MM.1S (cell line): Measurements from ENCODE around the gene UBC.
A peak's percentile ranks its signal among the peaks of the same experiment; 100 is the strongest.

Experiments used
- DNase-seq: peaks from one replicate; pipeline ENCODE4 v3.0.0-alpha.2; 2015
- H2AFZ ChIP-seq: fragments of 300-600 bp; sonication (generic); 2 replicates; pipeline ENCODE4 v1.6.0; 2016; ENCODE audit warnings: antibody characterized with exemption, low read length
- H3F3A ChIP-seq: fragments of 300-600 bp; sonication (generic); 2 replicates; pipeline ENCODE4 v1.6.1; 2016; ENCODE audit warnings: mild to moderate bottlenecking, antibody characterized with exemption, low read length, moderate library complexity, mixed read lengths; ENCODE audit not compliant: insufficient read depth
- H3K27ac ChIP-seq: fragments of 300-600 bp; sonication (generic); 2 replicates; pipeline ENCODE4 v1.5.1; 2016; ENCODE audit warnings: mild to moderate bottlenecking, low read length
- H3K27me3 ChIP-seq: fragments of 300-600 bp; sonication (generic); replicated peaks from 2 replicates; pipeline ENCODE4 v1.6.0; 2016; ENCODE audit warnings: low read length; ENCODE audit not compliant: insufficient read depth
- H3K36me3 ChIP-seq: fragments of 300-600 bp; sonication (generic); replicated peaks from 2 replicates; pipeline ENCODE4 v1.6.1; 2016; ENCODE audit warnings: mild to moderate bottlenecking, low read length, mixed read lengths; ENCODE audit not compliant: insufficient read depth
- H3K4me1 ChIP-seq: fragments of 300-600 bp; sonication (generic); 2 replicates; pipeline ENCODE4 v1.6.1; 2016; ENCODE audit warnings: low read length, mixed read lengths
- H3K4me2 ChIP-seq: fragments of 300-600 bp; sonication (generic); 2 replicates; pipeline ENCODE4 v1.6.0; 2016; ENCODE audit warnings: low read depth, low read length
- H3K4me3 ChIP-seq: fragments of 300-600 bp; sonication (generic); 2 replicates; pipeline ENCODE4 v1.5.1; 2016; ENCODE audit warnings: low read length, mixed read lengths
- H3K79me2 ChIP-seq: fragments of 300-600 bp; sonication (generic); 2 replicates; pipeline ENCODE4 v1.6.1; 2016; ENCODE audit warnings: mixed run types, low read length, mixed read lengths
- H3K9ac ChIP-seq: fragments of 300-600 bp; sonication (generic); 2 replicates; pipeline ENCODE4 v1.6.1; 2016; ENCODE audit warnings: low read length, mixed read lengths
- H3K9me2 ChIP-seq: fragments of 300-600 bp; sonication (generic); replicated peaks from 2 replicates; pipeline ENCODE4 v1.6.1; 2016; ENCODE audit warnings: mild to moderate bottlenecking, low read length, mixed read lengths; ENCODE audit not compliant: insufficient read depth
- H3K9me3 ChIP-seq: fragments of 300-600 bp; sonication (generic); replicated peaks from 2 replicates; pipeline ENCODE4 v1.6.1; 2016; ENCODE audit warnings: mild to moderate bottlenecking, low read length, mixed read lengths; ENCODE audit not compliant: insufficient read depth
- H4K20me1 ChIP-seq: fragments of 300-600 bp; sonication (generic); 2 replicates; pipeline ENCODE4 v1.6.1; 2016; ENCODE audit warnings: mild to moderate bottlenecking, low read length, moderate library complexity, mixed read lengths; ENCODE audit not compliant: insufficient read depth
- EZH2 ChIP-seq: fragments of 300-600 bp; sonication (generic); optimal IDR thresholded peaks from 2 replicates; pipeline ENCODE3; 2017; ENCODE audit warnings: low read depth, mild to moderate bottlenecking, antibody characterized with exemption, low read length, mixed read lengths
- EZH2phosphoT487 ChIP-seq: fragments of 300-600 bp; sonication (generic); IDR thresholded peaks from 2 replicates; pipeline ENCODE4 v1.6.1; 2018; ENCODE audit warnings: antibody characterized with exemption, low read length
- TF ChIP-seq, protein P1 (sequence below): fragments of 300-600 bp; sonication (generic); IDR thresholded peaks from 2 replicates; pipeline ENCODE4 v1.5.1; 2016; ENCODE audit warnings: antibody characterized with exemption, low read length, mixed read lengths

UBC gene

GRCh38 chr12:124866883-124867400 lies 47.5 kb downstream of the UBC start:
- H3K27me3 ChIP-seq = no peaks in the 10 kb centered on the region
- no peaks in the 10 kb centered on the region for H3F3A ChIP-seq
- 0 out of 2 replicates have a peak, but pooled peaks cover 4% of the 10 kb centered on the region for H3K4me1 ChIP-seq
- no peak for TF ChIP-seq EZH2
- no peaks in the 10 kb centered on the region for H3K79me2 ChIP-seq
- no peaks in the 10 kb centered on the region for H3K9me3 ChIP-seq
- no peak overlapping the region for H3K4me3 ChIP-seq
- no peak overlapping the region for H3K4me2 ChIP-seq
- no peaks in the 10 kb centered on the region for H4K20me1 ChIP-seq
- no peaks in the 10 kb centered on the region for H3K36me3 ChIP-seq
- no peak for DNase-seq
- no peak overlapping the region for H3K9ac ChIP-seq
- no peaks in the 10 kb centered on the region for H3K9me2 ChIP-seq
- H2AFZ ChIP-seq = no peak overlapping the region
- no peak overlapping the region for H3K27ac ChIP-seq

DNA sequence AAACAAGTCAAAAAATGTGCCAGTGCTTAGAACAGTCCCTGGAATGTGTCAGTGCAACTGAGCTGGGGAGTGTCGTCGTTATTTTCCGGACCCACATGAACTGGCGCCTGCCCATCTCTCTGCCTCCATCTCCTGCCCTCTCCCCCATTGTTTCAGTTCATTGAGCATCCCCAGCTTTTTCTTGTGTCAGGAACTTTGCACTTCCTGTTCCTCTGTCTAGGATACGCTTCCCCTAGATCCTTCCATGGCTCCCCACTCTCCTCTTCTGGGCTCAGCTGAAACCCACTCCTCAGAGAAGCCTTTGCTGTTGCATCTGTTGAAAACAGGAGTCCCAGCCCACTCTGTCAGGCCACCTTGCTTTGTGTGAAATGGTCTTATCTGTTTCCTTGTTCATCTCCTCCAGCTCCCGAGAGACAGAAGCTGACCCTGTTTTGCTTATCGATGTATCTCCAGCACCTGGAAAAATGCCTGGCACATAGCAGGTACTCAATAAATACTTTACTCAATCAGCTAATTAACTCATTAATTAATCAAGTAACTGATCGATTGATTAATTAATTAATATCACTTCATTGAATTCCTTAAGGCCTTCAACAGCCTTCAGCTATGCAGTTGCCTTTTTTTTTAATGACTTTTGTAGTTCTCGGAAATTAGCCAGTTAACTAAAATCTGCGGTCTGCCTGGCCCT lies 48.1 kb downstream of the UBC start:
- Histone ChIP-seq H3K27me3 (no peaks in the 10 kb centered on the region), H3K79me2 (no peaks in the 10 kb centered on the region), H3K27ac (no peak overlapping the region), H3F3A (no peaks in the 10 kb centered on the region), H3K9ac (no peak overlapping the region), H3K4me3 (no peak overlapping the region), H4K20me1 (no peaks in the 10 kb centered on the region), H3K4me2 (no peak overlapping the region), H2AFZ (no peak overlapping the region), H3K9me3 (no peaks in the 10 kb centered on the region), H3K9me2 (no peaks in the 10 kb centered on the region), H3K36me3 (no peaks in the 10 kb centered on the region), H3K4me1 (0 out of 2 replicates have a peak, but pooled peaks cover 4% of the 10 kb centered on the region)
- TF ChIP-seq EZH2 (no peak), EZH2phosphoT487 (no peak)
- TF ChIP-seq, protein P1, sequence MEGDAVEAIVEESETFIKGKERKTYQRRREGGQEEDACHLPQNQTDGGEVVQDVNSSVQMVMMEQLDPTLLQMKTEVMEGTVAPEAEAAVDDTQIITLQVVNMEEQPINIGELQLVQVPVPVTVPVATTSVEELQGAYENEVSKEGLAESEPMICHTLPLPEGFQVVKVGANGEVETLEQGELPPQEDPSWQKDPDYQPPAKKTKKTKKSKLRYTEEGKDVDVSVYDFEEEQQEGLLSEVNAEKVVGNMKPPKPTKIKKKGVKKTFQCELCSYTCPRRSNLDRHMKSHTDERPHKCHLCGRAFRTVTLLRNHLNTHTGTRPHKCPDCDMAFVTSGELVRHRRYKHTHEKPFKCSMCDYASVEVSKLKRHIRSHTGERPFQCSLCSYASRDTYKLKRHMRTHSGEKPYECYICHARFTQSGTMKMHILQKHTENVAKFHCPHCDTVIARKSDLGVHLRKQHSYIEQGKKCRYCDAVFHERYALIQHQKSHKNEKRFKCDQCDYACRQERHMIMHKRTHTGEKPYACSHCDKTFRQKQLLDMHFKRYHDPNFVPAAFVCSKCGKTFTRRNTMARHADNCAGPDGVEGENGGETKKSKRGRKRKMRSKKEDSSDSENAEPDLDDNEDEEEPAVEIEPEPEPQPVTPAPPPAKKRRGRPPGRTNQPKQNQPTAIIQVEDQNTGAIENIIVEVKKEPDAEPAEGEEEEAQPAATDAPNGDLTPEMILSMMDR = no peak
- DNase-seq = no peak

DNA sequence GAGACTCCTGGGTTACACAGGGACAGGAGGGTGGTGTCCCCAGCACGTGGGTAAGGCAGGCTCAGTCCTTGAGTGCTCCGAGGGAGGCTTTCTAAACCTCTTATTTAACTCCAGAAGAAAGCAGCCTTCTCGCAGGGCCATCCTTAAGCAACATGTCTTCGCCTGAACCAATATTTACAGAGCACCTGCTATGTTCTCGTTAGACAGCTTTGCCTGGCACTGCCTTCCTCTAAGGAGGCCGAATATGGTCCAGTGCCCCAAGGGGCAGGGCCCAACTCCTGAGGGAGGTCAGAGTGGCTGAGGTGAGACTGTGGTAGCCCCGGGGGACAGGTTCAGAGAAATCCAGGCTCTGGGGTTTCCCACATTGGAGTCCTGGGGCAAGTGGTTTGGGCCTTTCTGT lies 48.7 kb downstream of the UBC start:
- Histone ChIP-seq H2AFZ (no peak overlapping the region), H3K9ac (no peak overlapping the region), H3K27ac (no peak overlapping the region), H3F3A (no peaks in the 10 kb centered on the region), H3K4me3 (no peak overlapping the region), H3K4me1 (0 out of 2 replicates have a peak, but pooled peaks cover 4% of the 10 kb centered on the region), H4K20me1 (no peaks in the 10 kb centered on the region), H3K36me3 (no peaks in the 10 kb centered on the region), H3K9me3 (no peaks in the 10 kb centered on the region), H3K79me2 (no peaks in the 10 kb centered on the region), H3K27me3 (no peaks in the 10 kb centered on the region), H3K9me2 (no peaks in the 10 kb centered on the region), H3K4me2 (no peak overlapping the region)
- TF ChIP-seq EZH2 = no peak
- DNase-seq = no peak

DNA sequence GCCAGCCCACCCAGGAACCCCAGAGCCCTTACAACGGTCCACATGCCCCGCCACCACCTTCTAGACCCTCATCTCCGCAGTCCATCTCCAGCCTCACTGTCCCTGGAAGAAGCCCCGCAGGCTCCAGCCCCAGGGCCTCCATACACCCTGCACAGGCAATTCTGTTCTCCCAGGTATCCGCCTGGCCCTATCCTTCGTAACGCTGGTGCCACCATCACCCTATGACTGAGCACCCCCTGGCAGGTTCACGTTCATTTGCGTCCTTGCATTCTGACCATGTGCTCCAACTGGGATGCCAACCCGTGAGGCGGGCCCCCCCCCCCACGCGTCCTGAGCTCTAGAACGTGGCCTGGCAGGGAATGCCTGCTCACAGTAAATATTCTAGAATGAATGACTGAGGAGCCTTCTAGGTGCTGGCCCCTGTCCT lies 50.1 kb downstream of the UBC start:
- Histone ChIP-seq H4K20me1 (no peaks in the 10 kb centered on the region), H3K9me2 (no peaks in the 10 kb centered on the region), H3K4me2 (peak overlapping the region; percentile 39; the same call in 1 of the 2 replicates), H3K9me3 (no peaks in the 10 kb centered on the region), H3K27ac (no peak overlapping the region), H3K4me1 (0 out of 2 replicates have a peak, but pooled peaks cover 4% of the 10 kb centered on the region), H3K4me3 (peak overlapping the region; percentile 43; the same call in 1 of the 2 replicates), H3F3A (no peaks in the 10 kb centered on the region), H3K79me2 (no peaks in the 10 kb centered on the region), H3K27me3 (no peaks in the 10 kb centered on the region), H3K9ac (peak overlapping the region; percentile 46; the same call in 1 of the 2 replicates), H3K36me3 (no peaks in the 10 kb centered on the region), H2AFZ (peak overlapping the region; percentile 63)
- DNase-seq = no peak
- TF ChIP-seq, protein P1 = no peak
